Body of pancreas (tissue), 4 donors: ENCODE measurements around the gene IGFALS.

Experiments
- CTCF ChIP-seq, 7 experiments: fragments of 450-650 bp in 4 of 7; fragments of 200-600 bp in 3 of 7; sonication (generic) in 3 of 7; IDR thresholded peaks; one replicate each; pipeline ENCODE4 v1.5.1; 2016 to 2019; ENCODE audit warnings: antibody characterized with exemption in 7 of 7
- POLR2A ChIP-seq, 3 donors: fragments of 450-650 bp; IDR thresholded peaks; one replicate each; pipeline ENCODE4 v1.6.1; 2016; ENCODE audit warnings: antibody characterized with exemption in 3 of 3, mild to moderate bottlenecking in 2 of 3

GRCh38 chr16:1825864-1826690, 32.6 kb upstream of the IGFALS start:
- TF ChIP-seq CTCF (IDR thresholded peaks at IDR 0.05) (peak in 2 of 7 experiments; percentile 14 to 19), POLR2A (IDR thresholded peaks at IDR 0.05) (no peak)
